ENCODE results near the gene HOXA3. TPM values are rescaled to one million over a fixed set of nuclear protein-coding genes. Genes with fewer than 3 reads are reported as not detected.

Gene HOXA3
- total and polyA plus RNA-seq, 2 of the 8 experiments (the other 6 are each of a cell fraction or from before 2014, with no cell fraction given), result not detected

- no peak for TF ChIP-seq SP2 (IDR thresholded peaks at IDR 0.05; ENCODE audit: low read length)
- no peak for TF ChIP-seq TAF1 (IDR thresholded peaks at IDR 0.05; ENCODE audit: low read depth, low read length)
- no peak for TF ChIP-seq HDAC6 (IDR thresholded peaks at IDR 0.05; ENCODE audit: low read depth, low read length)
- TF ChIP-seq SIN3A (conservative IDR thresholded peaks at IDR 0.05 in 1 of 2, IDR thresholded peaks at IDR 0.05 in 1 of 2; ENCODE audit: low read depth in 1 of 2, low read length in 2 of 2), result no peak
- TF ChIP-seq GTF2F1 (IDR thresholded peaks at IDR 0.05; ENCODE audit: borderline replicate concordance, low read depth, low read length), result no peak
- TF ChIP-seq RAD21 (IDR thresholded peaks at IDR 0.05 in 1 of 2, conservative IDR thresholded peaks at IDR 0.05 in 1 of 2; ENCODE audit: low read depth in 2 of 2, low read length in 2 of 2), result no peak
- no peak for TF ChIP-seq FOSL1 (IDR thresholded peaks at IDR 0.05; ENCODE audit: insufficient read depth, low read depth, low read length)
- TF ChIP-seq BCL11A (IDR thresholded peaks at IDR 0.05; ENCODE audit: low read depth in 2 of 2, low read length in 2 of 2), result no peak
- TF ChIP-seq NRF1 (IDR thresholded peaks at IDR 0.05; ENCODE audit: low read depth, low read length), result no peak
- no peak for TF ChIP-seq CTBP2 (IDR thresholded peaks at IDR 0.05; ENCODE audit: borderline replicate concordance, insufficient read depth, insufficient read length, low read length)
- TF ChIP-seq EP300 (IDR thresholded peaks at IDR 0.05; ENCODE audit: borderline replicate concordance in 1 of 2, low read depth in 2 of 2, low read length in 2 of 2), result no peak
- no peak for TF ChIP-seq RXRA (IDR thresholded peaks at IDR 0.05; ENCODE audit: insufficient read depth, low read depth, low read length)
- WGBS, 2 experiments (ENCODE audit: extremely low coverage in 1 of 2, insufficient coverage in 1 of 2, insufficient read length in 1 of 2, insufficient replicate concordance in 2 of 2, low coverage in 1 of 2, low lambda C conversion rate in 2 of 2, missing lambda C conversion rate in 1 of 2), result 49% methylated on average over 2 of the region's 2 CpGs; no CpG with 5 or more reads in 1 of the 2 experiments
- no peak for DNase-seq (ENCODE audit: low read depth in 1 of 2, low spot score in 2 of 2)
- FAIRE-seq, result no peak
- no peak overlapping the region for H2AFZ ChIP-seq (ENCODE audit: low read length)
- H3K14ac ChIP-seq (ENCODE audit: insufficient read length), result no peak overlapping the region
- peaks cover 0 to 4% (median 2%) of the 10 kb centered on the region in 4 experiments; a peak in 4 of 7 replicates for H3K4me1 ChIP-seq (replicated peaks in 1 of 4; ENCODE audit: control insufficient read depth in 3 of 4, insufficient read depth in 4 of 4, low read length in 3 of 4)
- no peak overlapping the region for H4K5ac ChIP-seq (ENCODE audit: insufficient read length, low read depth, low read length)
- H3K4ac ChIP-seq (replicated peaks; ENCODE audit: insufficient read length, low read depth, low read length), result no peak overlapping the region
- peaks cover 0 to 16% (median 0%) of the 10 kb centered on the region in 4 experiments; a peak in 2 of 8 replicates for H3K36me3 ChIP-seq (ENCODE audit: control insufficient read depth in 2 of 4, insufficient read depth in 4 of 4, low read length in 3 of 4)
- no peak overlapping the region for H3K4me2 ChIP-seq (ENCODE audit: insufficient read depth in 1 of 2, low read depth in 2 of 2, low read length in 2 of 2)
- H3K9me3 ChIP-seq (ENCODE audit: insufficient read depth in 2 of 2, low read depth in 1 of 2, low read length in 1 of 2), result peaks cover 0 to 4% of the 10 kb centered on the region in 2 experiments; a peak in 1 of 4 replicates
- H3K9ac ChIP-seq (replicated peaks in 1 of 4; ENCODE audit: extremely low read depth in 1 of 4, low read depth in 3 of 4, low read length in 3 of 4), result no peak overlapping the region
- H2BK12ac ChIP-seq (ENCODE audit: low read depth, low read length), result no peak overlapping the region
- no peak overlapping the region for H2BK20ac ChIP-seq (ENCODE audit: low read length)
- H2BK15ac ChIP-seq (ENCODE audit: low read length), result no peak overlapping the region
- POLR2A ChIA-PET (ENCODE audit: partially characterized antibody), result no interaction called here
- no peak overlapping the region for H4K8ac ChIP-seq (ENCODE audit: extremely low read depth, insufficient read depth, low read length)
- H2BK120ac ChIP-seq (replicated peaks; ENCODE audit: low read depth, low read length), result no peak overlapping the region
- H3K27ac ChIP-seq (ENCODE audit: low read depth, low read length), result no peak overlapping the region
- peaks cover 4% of the 10 kb centered on the region; the same call in 1 of the 2 replicates for H3K23me2 ChIP-seq (ENCODE audit: low read depth, low read length)
- H3K18ac ChIP-seq (ENCODE audit: extremely low read depth, low read length), result no peak overlapping the region
- CTCF ChIA-PET (ENCODE audit: partially characterized antibody), result interaction anchor here (1.0 to 2.7 kb wide), 8 partner anchors 9 to 451 kb away, joined by 3 to 13 read pairs (median 4); partner anchors contain the start of gene HOXA5
- H4K20me1 ChIP-seq (replicated peaks in 1 of 2; ENCODE audit: control insufficient read depth in 1 of 2, insufficient read depth in 2 of 2, low read length in 2 of 2), result peaks cover 14 to 30% of the 10 kb centered on the region in 2 experiments
- H2AK5ac ChIP-seq (ENCODE audit: low read depth, low read length), result no peak overlapping the region
- no peak overlapping the region for H2BK5ac ChIP-seq (ENCODE audit: low read depth, low read length)
- no peak overlapping the region for H3K4me3 ChIP-seq (ENCODE audit: extremely low read depth in 1 of 4, insufficient read depth in 2 of 4, low read depth in 3 of 4, low read length in 4 of 4)
- H3K79me2 ChIP-seq (ENCODE audit: control insufficient read depth in 1 of 2, insufficient read depth in 2 of 2, low read length in 2 of 2), result no peaks in the 10 kb centered on the region
- no peaks in the 10 kb centered on the region for H3K79me1 ChIP-seq (ENCODE audit: low read depth, low read length)
- H4K91ac ChIP-seq (replicated peaks; ENCODE audit: insufficient read length, low read length), result no peak overlapping the region
- H3K23ac ChIP-seq (ENCODE audit: insufficient read length), result no peak overlapping the region
- peaks cover 97 to 100% (median 100%) of the 10 kb centered on the region in 4 experiments for H3K27me3 ChIP-seq (replicated peaks in 1 of 4; ENCODE audit: control insufficient read depth in 3 of 4, extremely low read depth in 1 of 4, insufficient read depth in 3 of 4, low read length in 3 of 4)
- H3K56ac ChIP-seq (replicated peaks; ENCODE audit: insufficient read length, low read depth, low read length), result no peak overlapping the region
Measured at GRCh38 chr7:27132214-27132613, 20.2 kb downstream of the HOXA3 start.
